ENCODE results near the gene GULP1. TPM values are rescaled to one million over a fixed set of nuclear protein-coding genes. Genes with fewer than 3 reads are reported as not detected.

Gene GULP1
- total RNA-seq, 1 experiment from 2014 or later = 76.0 TPM

DNA sequence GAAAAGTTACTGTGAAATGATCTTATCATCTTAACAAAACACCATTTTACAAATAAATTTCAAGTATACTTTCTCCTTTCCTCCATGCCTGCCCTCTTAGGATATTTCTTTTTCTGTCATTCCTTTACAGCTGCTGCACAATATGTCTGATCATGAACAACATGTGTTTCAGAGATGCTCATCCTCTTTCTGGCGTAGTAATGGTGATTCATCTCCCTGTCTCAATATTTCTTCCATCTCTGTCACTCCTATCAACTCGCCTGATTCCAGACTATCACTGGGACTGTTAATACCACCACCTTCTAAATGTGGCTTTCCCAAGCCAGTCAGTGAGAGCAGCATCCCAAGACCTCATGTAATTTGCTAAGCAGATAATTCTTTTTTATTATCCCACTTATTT, 290.5 kb downstream of the GULP1 start:
- Histone ChIP-seq H3K9me3 (ENCODE audit: control insufficient read depth in 1 of 2, insufficient read depth in 1 of 2, low read depth in 1 of 2, low read length in 2 of 2) (no peaks in the 10 kb centered on the region), H3K4me2 (ENCODE audit: low read length) (no peak overlapping the region), H3K36me3 (ENCODE audit: control insufficient read depth in 1 of 2, insufficient read depth in 2 of 2, low read length in 2 of 2) (no peaks in the 10 kb centered on the region), H2AFZ (ENCODE audit: low read depth, low read length, poor library complexity, severe bottlenecking) (no peak overlapping the region), H3K4me1 (ENCODE audit: control insufficient read depth in 1 of 2, insufficient read depth in 2 of 2, low read length in 2 of 2) (no peaks in the 10 kb centered on the region), H3K9ac (ENCODE audit: low read length) (no peak overlapping the region), H3K9me2 (ENCODE audit: insufficient read depth) (no peaks in the 10 kb centered on the region), H3K27me3 (ENCODE audit: insufficient read depth, low read length) (no peaks in the 10 kb centered on the region), H3K79me2 (ENCODE audit: insufficient read depth, low read length) (no peaks in the 10 kb centered on the region), H4K20me1 (ENCODE audit: insufficient read depth) (no peaks in the 10 kb centered on the region), H3K27ac (ENCODE audit: low read depth, low read length) (no peak overlapping the region), H3K4me3 (replicated peaks in 1 of 2; ENCODE audit: low read depth in 1 of 2, low read length in 2 of 2) (no peak overlapping the region)
- ChIA-PET CTCF (no interaction called here), RAD21 (ENCODE audit: low non-redundant PET in 1 of 2, low total read pairs in 2 of 2, uncharacterized antibody in 2 of 2, unreplicated experiment in 2 of 2) (no interaction called here), POLR2A (no interaction called here)
- no peak for TF ChIP-seq ELF1 (IDR thresholded peaks at IDR 0.05; ENCODE audit: borderline replicate concordance, low read depth)
- no peak for TF ChIP-seq FOSL1 (IDR thresholded peaks at IDR 0.05; ENCODE audit: low read depth)
- no peak for TF ChIP-seq TCF7L2 (IDR thresholded peaks at IDR 0.05; ENCODE audit: borderline replicate concordance, extremely low read depth, insufficient read depth, insufficient read length)
- no peak for DNase-seq (ENCODE audit: low read depth, low spot score)
- intact Hi-C loops (cut with micrococcal nuclease) = no loop called here
- no peak for ATAC-seq
- BruUV-seq (replicated peaks) = no TSS peak

GRCh38 chr2:188588235-188588634, 296.6 kb downstream of the GULP1 start:
- ATAC-seq = no peak
- ChIA-PET CTCF (no interaction called here), RAD21 (ENCODE audit: low non-redundant PET in 1 of 2, low total read pairs in 2 of 2, uncharacterized antibody in 2 of 2, unreplicated experiment in 2 of 2) (no interaction called here), POLR2A (no interaction called here)
- no peak for DNase-seq (ENCODE audit: low read depth, low spot score)
- Histone ChIP-seq H3K27ac (ENCODE audit: low read depth, low read length) (no peak overlapping the region), H4K20me1 (ENCODE audit: insufficient read depth) (no peaks in the 10 kb centered on the region), H3K9me3 (ENCODE audit: control insufficient read depth in 1 of 2, insufficient read depth in 1 of 2, low read depth in 1 of 2, low read length in 2 of 2) (no peaks in the 10 kb centered on the region), H3K79me2 (ENCODE audit: insufficient read depth, low read length) (no peaks in the 10 kb centered on the region), H3K9ac (ENCODE audit: low read length) (no peak overlapping the region), H3K27me3 (ENCODE audit: insufficient read depth, low read length) (no peaks in the 10 kb centered on the region), H3K9me2 (ENCODE audit: insufficient read depth) (no peaks in the 10 kb centered on the region), H2AFZ (ENCODE audit: low read depth, low read length, poor library complexity, severe bottlenecking) (no peak overlapping the region), H3K4me3 (replicated peaks in 1 of 2; ENCODE audit: low read depth in 1 of 2, low read length in 2 of 2) (no peak overlapping the region), H3K4me2 (ENCODE audit: low read length) (no peak overlapping the region), H3K36me3 (ENCODE audit: control insufficient read depth in 1 of 2, insufficient read depth in 2 of 2, low read length in 2 of 2) (no peaks in the 10 kb centered on the region), H3K4me1 (ENCODE audit: control insufficient read depth in 1 of 2, insufficient read depth in 2 of 2, low read length in 2 of 2) (no peaks in the 10 kb centered on the region)
- TF ChIP-seq EZH2 (IDR thresholded peaks at IDR 0.05) = no peak
- TF ChIP-seq, protein P1, sequence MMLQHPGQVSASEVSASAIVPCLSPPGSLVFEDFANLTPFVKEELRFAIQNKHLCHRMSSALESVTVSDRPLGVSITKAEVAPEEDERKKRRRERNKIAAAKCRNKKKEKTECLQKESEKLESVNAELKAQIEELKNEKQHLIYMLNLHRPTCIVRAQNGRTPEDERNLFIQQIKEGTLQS (IDR thresholded peaks at IDR 0.05) = no peak
- no peak for TF ChIP-seq CEBPB (IDR thresholded peaks at IDR 0.05; ENCODE audit: low read depth)
- BruUV-seq (replicated peaks) = no TSS peak
- intact Hi-C loops (cut with micrococcal nuclease) = no loop called here
